RPMI7951 (cell line): ENCODE results near the gene OR2A14. TPM values are rescaled to one million over a fixed set of nuclear protein-coding genes. Genes with fewer than 3 reads are reported as not detected.
"Not testable (repeated sequence)": the region's sequence is repeated elsewhere in the genome, so short reads cannot be mapped to it uniquely, and the experiment has no call there.

ENCODE experiments used
- DNase-seq: peaks from one replicate; pipeline ENCODE4 v3.0.0-alpha.2; 2012; ENCODE audit warnings: low read depth
- total RNA-seq: library from RNA; depleted of rRNA; stranded (reverse); fragments of >200 nt; shearing (Covaris generic); gene quantifications from 2 replicates; pipeline ENCODE4 v1.2.3, GENCODE V29; 2014; rRNA removed

The OR2A14 gene
- not detected in 2 replicates for total RNA-seq

- DNase-seq: no peak
Observed at GRCh38 chr7:144122876-144123275, at the start of gene OR2A14. OR2A14 (plus strand) TSS chr7:144123176; CDS start chr7:144129113, 5,937 bp downstream.

GRCh38 chr7:144074374-144074773 lies 48.6 kb upstream of the OR2A14 start:
- DNase-seq: no peak

GRCh38 chr7:144085978-144086377 lies 37.0 kb upstream of the OR2A14 start, which contains the start of gene OR2A12:
OR2A12 (plus strand) TSS chr7:144086278; CDS start chr7:144095108, 8,830 bp downstream.
- DNase-seq: no peak

- DNase-seq: no peak
Observed at GRCh38 chr7:144086730-144087129, 36.2 kb upstream of the OR2A14 start.

GRCh38 chr7:144087230-144087629 lies 35.7 kb upstream of the OR2A14 start:
- DNase-seq: no peak

- DNase-seq: no peak
Observed at GRCh38 chr7:144090667-144091066, 32.3 kb upstream of the OR2A14 start.

GRCh38 chr7:144098776-144099175 lies 24.2 kb upstream of the OR2A14 start:
- no peak for DNase-seq

- no peak for DNase-seq
Observed at GRCh38 chr7:144100607-144101006, 22.4 kb upstream of the OR2A14 start.

GRCh38 chr7:144102041-144102440 lies 20.9 kb upstream of the OR2A14 start:
- DNase-seq: no peak

- no peak for DNase-seq
Observed at GRCh38 chr7:144105211-144105610, 17.8 kb upstream of the OR2A14 start.

- no peak for DNase-seq
Observed at GRCh38 chr7:144109283-144109682, 13.7 kb upstream of the OR2A14 start, which contains the start of gene OR2A2. OR2A2 (plus strand) TSS chr7:144109583; CDS start chr7:144109583, 0 bp downstream.

GRCh38 chr7:144110272-144110671 lies 12.7 kb upstream of the OR2A14 start:
- no peak for DNase-seq

- DNase-seq: no peak
Observed at GRCh38 chr7:144113651-144114050, 9.3 kb upstream of the OR2A14 start.

- DNase-seq: no peak
Observed at GRCh38 chr7:144118341-144118740, 4.6 kb upstream of the OR2A14 start.

GRCh38 chr7:144127714-144128334 lies 4.8 kb downstream of the OR2A14 start:
- peak; percentile 70 for DNase-seq

- DNase-seq: not testable (repeated sequence)
Observed at GRCh38 chr7:144129601-144130000, 6.6 kb downstream of the OR2A14 start.

GRCh38 chr7:144130730-144131129 lies 7.8 kb downstream of the OR2A14 start:
- no peak for DNase-seq

GRCh38 chr7:144132262-144132661 lies 9.3 kb downstream of the OR2A14 start:
- DNase-seq: no peak

- no peak for DNase-seq
Observed at GRCh38 chr7:144133307-144133706, 10.3 kb downstream of the OR2A14 start.

- no peak for DNase-seq
Observed at GRCh38 chr7:144134116-144134515, 11.1 kb downstream of the OR2A14 start.

GRCh38 chr7:144137501-144137900 lies 14.5 kb downstream of the OR2A14 start:
- no peak for DNase-seq

- DNase-seq: no peak
Observed at GRCh38 chr7:144142187-144142586, 19.2 kb downstream of the OR2A14 start.

- no peak for DNase-seq
Observed at GRCh38 chr7:144144426-144144825, 21.4 kb downstream of the OR2A14 start.
